Measurements from ENCODE around the gene LHX3. TPM values are rescaled to one million over a fixed set of nuclear protein-coding genes. Genes with fewer than 3 reads are reported as not detected.

Gene LHX3
- total and polyA plus RNA-seq, 2 donors (not counting 1 experiment from before 2014, with no cell fraction given): 0.07 to 0.30 TPM

GRCh38 chr9:136171801-136172411, 33.0 kb downstream of the LHX3 start:
- peaks cover 0 to 6% (median 0%) of the 10 kb centered on the region in 3 donors for H3K9me3 ChIP-seq (ENCODE audit: control extremely low read depth in 1 of 3, control insufficient read depth in 2 of 3, insufficient read depth in 1 of 3, low read length in 2 of 3)
- H2AFZ ChIP-seq (ENCODE audit: insufficient read depth, low read depth, low read length, poor library complexity, severe bottlenecking): no peak overlapping the region
- CTCF ChIA-PET: interaction anchor here (1.8 to 8.7 kb wide), 6 partner anchors 14 to 112 kb away, joined by 9 to 103 read pairs (median 21); no protein-coding TSS in a partner anchor
- 83% methylated on average over 11 of the region's 11 CpGs for WGBS (ENCODE audit: insufficient coverage)
- ATAC-seq (ENCODE audit: low read depth) (no peak), DNase-seq (no peak)
- TF ChIP-seq EZH2 (IDR thresholded peaks at IDR 0.05; ENCODE audit: borderline replicate concordance, insufficient read depth, low read depth, low read length, poor library complexity, severe bottlenecking) (no peak), CTCF (IDR thresholded peaks at IDR 0.05) (no peak)
- POLR2A ChIA-PET: no interaction called here
- peaks cover 21% of the 10 kb centered on the region for H3K27me3 Mint-ChIP-seq
- H3K4me3 ChIP-seq (ENCODE audit: control extremely low read depth in 1 of 5, extremely low read depth in 1 of 5, insufficient read depth in 1 of 5, low read depth in 2 of 5, low read length in 4 of 5): no peak overlapping the region
- peaks cover 0 to 35% (median 4%) of the 10 kb centered on the region in 4 experiments for H3K27me3 ChIP-seq (replicated peaks in 1 of 4; ENCODE audit: control extremely low read depth in 1 of 4, control insufficient read depth in 3 of 4, insufficient read depth in 4 of 4, low read length in 3 of 4)
- intact Hi-C loops (cut with micrococcal nuclease): no loop called here
- H3K4me1 ChIP-seq (ENCODE audit: control insufficient read depth in 2 of 2, insufficient read depth in 2 of 2, low read length in 2 of 2): peaks cover 0 to 15% of the 10 kb centered on the region in 2 donors
- no peak overlapping the region for H3K4me2 ChIP-seq (replicated peaks; ENCODE audit: low read depth, low read length, poor library complexity, severe bottlenecking)
- no peak overlapping the region for H3K27ac ChIP-seq (ENCODE audit: low read length in 2 of 2)
- no peaks in the 10 kb centered on the region for H3K9me3 Mint-ChIP-seq (ENCODE audit: insufficient read depth)
- peak overlapping the region; percentile 32 for H3K27ac Mint-ChIP-seq
- peaks cover 11% of the 10 kb centered on the region for H3K4me1 Mint-ChIP-seq
- H4K20me1 ChIP-seq (ENCODE audit: control insufficient read depth, insufficient read depth, low read length, poor library complexity, severe bottlenecking): no peaks in the 10 kb centered on the region
- H3K9ac ChIP-seq (ENCODE audit: low read length): no peak overlapping the region
- no peaks in the 10 kb centered on the region for H3K79me2 ChIP-seq (ENCODE audit: control insufficient read depth, insufficient read depth, low read length)
- no peaks in the 10 kb centered on the region for H3K36me3 ChIP-seq (replicated peaks in 1 of 2; ENCODE audit: control extremely low read depth in 1 of 2, control insufficient read depth in 1 of 2, extremely low read depth in 1 of 2, insufficient read depth in 2 of 2, low read length in 1 of 2)
- H3K4me3 Mint-ChIP-seq: no peak overlapping the region

Data from B cell (primary cell).